OCI-LY7 (cell line): ENCODE results near the gene SYTL2. TPM values are rescaled to one million over a fixed set of nuclear protein-coding genes. Genes with fewer than 3 reads are reported as not detected.

Experiments
- BruUV-seq: library from RNA; stranded (reverse); fragments of 400-500 nt; replicated peaks from 2 replicates; lab custom pipeline; 2021; lab: Mats Ljungman, UMichigan
- CTCF ChIA-PET: fragments of 300-600 bp; sonication (Branson Sonifier 250); formaldehyde crosslinking; loops from one replicate; lab custom pipeline; 2022; ENCODE audit warnings: antibody characterized with exemption; ENCODE audit not compliant: unreplicated experiment; lab: Charles Lee
- POLR2A ChIA-PET: fragments of 300-600 bp; sonication (Branson Sonifier 250); formaldehyde crosslinking; loops from one replicate; lab custom pipeline; 2022; ENCODE audit warnings: antibody characterized with exemption; lab: Charles Lee
- DNase-seq: peaks from one replicate; pipeline ENCODE4 v3.0.0-alpha.2; 2015; ENCODE audit warnings: low spot score
- H2AFZ ChIP-seq: fragments of 200-600 bp; sonication (generic), shearing (Covaris generic); 2 replicates; pipeline ENCODE4 v1.6.1; 2014; ENCODE audit warnings: mild to moderate bottlenecking, antibody characterized with exemption, low read length, moderate library complexity
- H3K27ac ChIP-seq: fragments of 200-600 bp; sonication (generic); 2 replicates; pipeline ENCODE4 v1.5.1; 2014; ENCODE audit warnings: mixed run types, low read depth, mild to moderate bottlenecking, moderate library complexity, low read length, inconsistent platforms; ENCODE audit not compliant: poor library complexity, severe bottlenecking
- H3K36me3 ChIP-seq: fragments of 200-600 bp; sonication (generic); 2 replicates; pipeline ENCODE4 v1.6.1; 2014; ENCODE audit warnings: mild to moderate bottlenecking, antibody characterized with exemption, low read length, moderate library complexity, mixed read lengths; ENCODE audit not compliant: insufficient read depth
- H3K4me1 ChIP-seq: fragments of 200-600 bp; sonication (generic); 2 replicates; pipeline ENCODE4 v1.5.1; 2014; ENCODE audit warnings: mild to moderate bottlenecking, low read length; ENCODE audit not compliant: insufficient read depth, poor library complexity, severe bottlenecking
- H3K4me2 ChIP-seq: fragments of 200-600 bp; sonication (generic); 2 replicates; pipeline ENCODE4 v1.6.1; 2014; ENCODE audit warnings: mild to moderate bottlenecking, low read length
- H3K4me3 ChIP-seq: fragments of 200-600 bp; sonication (generic); 2 replicates; pipeline ENCODE4 v1.5.1; 2014; ENCODE audit warnings: mild to moderate bottlenecking, low read depth, low read length; ENCODE audit not compliant: poor library complexity, severe bottlenecking
- H3K79me2 ChIP-seq: fragments of 200-600 bp; sonication (generic); 2 replicates; pipeline ENCODE4 v1.6.1; 2016; ENCODE audit warnings: low read depth, mild to moderate bottlenecking, low read length, moderate library complexity, mixed read lengths; ENCODE audit not compliant: insufficient read depth
- H3K9me2 ChIP-seq: fragments of 200-600 bp; sonication (generic); 2 replicates; pipeline ENCODE4 v1.6.1; 2016; ENCODE audit warnings: mild to moderate bottlenecking, low read length, mixed read lengths; ENCODE audit not compliant: insufficient read depth
- H3K9me3 ChIP-seq: fragments of 200-600 bp; sonication (generic); 2 replicates; pipeline ENCODE4 v1.6.1; 2014; ENCODE audit warnings: mild to moderate bottlenecking, mixed run types, low read length, mixed read lengths
- H4K20me1 ChIP-seq: fragments of 200-600 bp; sonication (generic); 2 replicates; pipeline ENCODE4 v1.6.1; 2014; ENCODE audit warnings: mild to moderate bottlenecking, antibody characterized with exemption, low read length, moderate library complexity, mixed read lengths; ENCODE audit not compliant: insufficient read depth
- EZH2phosphoT487 ChIP-seq: fragments of 200-600 bp; sonication (generic); IDR thresholded peaks from 2 replicates; pipeline ENCODE4 v1.6.1; 2018; ENCODE audit warnings: low read depth, borderline replicate concordance, mild to moderate bottlenecking, mixed run types, antibody characterized with exemption, low read length, moderate library complexity, mixed read lengths
- intact Hi-C: fragments of 100-400 bp; cut with micrococcal nuclease; formaldehyde crosslinking; loops from one replicate; pipeline ENCODE4 v1.10.0; 2022; ENCODE audit not compliant: unreplicated experiment
- total RNA-seq, 2 experiments: library from RNA; depleted of rRNA in 1 of 2; stranded (reverse); fragments of >200 nt in 1 of 2; shearing (Covaris generic) in 1 of 2; gene quantifications; 2 replicates each; pipeline ENCODE4 v1.2.3, GENCODE V29; 2014 to 2022
- TF ChIP-seq, protein P1 (sequence below): fragments of 200-600 bp; sonication (generic); conservative IDR thresholded peaks from 2 replicates; pipeline ENCODE4 v1.5.1; 2014; ENCODE audit warnings: mild to moderate bottlenecking, antibody characterized with exemption, low read length, moderate library complexity, mixed read lengths

Gene SYTL2
- total RNA-seq, 2 experiments from 2014 or later = 2.6 to 5.1 TPM

DNA sequence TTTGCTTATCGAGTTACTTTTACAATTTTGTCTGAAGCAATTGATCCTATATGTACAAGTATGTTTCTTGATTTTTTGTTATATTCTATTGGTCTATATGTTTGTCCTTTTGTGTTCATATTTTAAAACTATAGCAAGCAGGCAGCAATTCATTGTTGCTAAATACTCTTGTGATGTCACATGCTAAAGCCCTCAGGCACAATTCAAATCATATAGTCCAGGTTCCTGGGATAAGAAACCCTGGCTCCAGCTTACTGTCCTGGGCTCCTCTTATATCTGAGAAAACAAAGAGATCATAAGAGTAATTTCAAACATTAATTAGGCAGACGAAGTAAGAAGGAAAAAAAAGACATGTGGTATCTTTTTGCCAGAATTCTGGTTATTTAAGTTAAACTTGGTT, 37.6 kb upstream of the SYTL2 start:
- H3K9me2 ChIP-seq = no peaks in the 10 kb centered on the region; the same call in 1 of the 2 replicates
- no peak for TF ChIP-seq EZH2phosphoT487
- TF ChIP-seq, protein P1, sequence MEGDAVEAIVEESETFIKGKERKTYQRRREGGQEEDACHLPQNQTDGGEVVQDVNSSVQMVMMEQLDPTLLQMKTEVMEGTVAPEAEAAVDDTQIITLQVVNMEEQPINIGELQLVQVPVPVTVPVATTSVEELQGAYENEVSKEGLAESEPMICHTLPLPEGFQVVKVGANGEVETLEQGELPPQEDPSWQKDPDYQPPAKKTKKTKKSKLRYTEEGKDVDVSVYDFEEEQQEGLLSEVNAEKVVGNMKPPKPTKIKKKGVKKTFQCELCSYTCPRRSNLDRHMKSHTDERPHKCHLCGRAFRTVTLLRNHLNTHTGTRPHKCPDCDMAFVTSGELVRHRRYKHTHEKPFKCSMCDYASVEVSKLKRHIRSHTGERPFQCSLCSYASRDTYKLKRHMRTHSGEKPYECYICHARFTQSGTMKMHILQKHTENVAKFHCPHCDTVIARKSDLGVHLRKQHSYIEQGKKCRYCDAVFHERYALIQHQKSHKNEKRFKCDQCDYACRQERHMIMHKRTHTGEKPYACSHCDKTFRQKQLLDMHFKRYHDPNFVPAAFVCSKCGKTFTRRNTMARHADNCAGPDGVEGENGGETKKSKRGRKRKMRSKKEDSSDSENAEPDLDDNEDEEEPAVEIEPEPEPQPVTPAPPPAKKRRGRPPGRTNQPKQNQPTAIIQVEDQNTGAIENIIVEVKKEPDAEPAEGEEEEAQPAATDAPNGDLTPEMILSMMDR = no peak
- no peak overlapping the region for H3K4me3 ChIP-seq
- no peaks in the 10 kb centered on the region for H3K79me2 ChIP-seq
- H3K36me3 ChIP-seq = no peaks in the 10 kb centered on the region
- no peaks in the 10 kb centered on the region for H4K20me1 ChIP-seq
- H2AFZ ChIP-seq = no peak overlapping the region
- no peak overlapping the region for H3K27ac ChIP-seq
- intact Hi-C loops = no loop called here
- H3K4me1 ChIP-seq = no peaks in the 10 kb centered on the region
- H3K9me3 ChIP-seq = no peaks in the 10 kb centered on the region
- no peak for DNase-seq
- BruUV-seq = no TSS peak
- ChIA-PET CTCF (no interaction called here), POLR2A (no interaction called here)
- H3K4me2 ChIP-seq = no peak overlapping the region

GRCh38 chr11:85848006-85848405, 37.1 kb upstream of the SYTL2 start:
- Histone ChIP-seq H3K36me3 (no peaks in the 10 kb centered on the region), H4K20me1 (no peaks in the 10 kb centered on the region), H3K4me2 (no peak overlapping the region), H3K4me1 (no peaks in the 10 kb centered on the region), H3K9me3 (no peaks in the 10 kb centered on the region), H2AFZ (no peak overlapping the region), H3K79me2 (no peaks in the 10 kb centered on the region), H3K9me2 (no peaks in the 10 kb centered on the region; the same call in 1 of the 2 replicates), H3K4me3 (no peak overlapping the region), H3K27ac (no peak overlapping the region)
- TF ChIP-seq, protein P1 = no peak
- no peak for TF ChIP-seq EZH2phosphoT487
- DNase-seq = no peak
- intact Hi-C loops = no loop called here
- BruUV-seq = no TSS peak
- ChIA-PET CTCF (no interaction called here), POLR2A (interaction anchor here (0.6 kb wide), 1 partner anchor 106 kb away, joined by 3 read pairs; no protein-coding TSS in a partner anchor)

DNA sequence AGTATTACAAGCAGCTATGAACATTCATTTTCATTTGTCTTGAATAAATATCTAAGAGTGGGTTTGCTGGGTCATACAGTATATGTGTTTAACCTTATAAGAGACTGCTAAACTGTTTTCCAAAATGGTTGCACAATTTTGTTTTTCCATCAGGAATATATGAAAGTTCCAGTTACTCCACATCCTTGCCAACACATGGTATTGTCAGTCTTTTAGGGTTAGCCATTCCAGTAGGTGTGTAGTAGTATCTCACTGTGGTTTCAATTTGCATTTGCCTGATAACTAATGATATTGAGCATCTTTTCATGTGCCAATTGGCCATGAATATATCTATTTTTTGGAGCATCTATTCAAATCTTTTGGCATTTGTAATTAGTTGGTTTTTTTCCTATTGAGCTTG, 36.5 kb upstream of the SYTL2 start:
- POLR2A ChIA-PET = interaction anchor here (0.6 to 1.0 kb wide), 3 partner anchors 18 to 1600 kb away, joined by 3 to 4 read pairs (median 3); no protein-coding TSS in a partner anchor
- Histone ChIP-seq H3K9me3 (no peaks in the 10 kb centered on the region), H3K9me2 (no peaks in the 10 kb centered on the region; the same call in 1 of the 2 replicates), H3K79me2 (no peaks in the 10 kb centered on the region), H3K4me3 (no peak overlapping the region), H3K4me2 (no peak overlapping the region), H3K4me1 (no peaks in the 10 kb centered on the region), H3K36me3 (no peaks in the 10 kb centered on the region), H4K20me1 (no peaks in the 10 kb centered on the region), H2AFZ (no peak overlapping the region), H3K27ac (no peak overlapping the region)
- intact Hi-C loops = no loop called here
- DNase-seq = no peak
- CTCF ChIA-PET = no interaction called here
- TF ChIP-seq, protein P1 = no peak
- TF ChIP-seq EZH2phosphoT487 = no peak
- no TSS peak for BruUV-seq
